Nucleus accumbens (tissue), 56 donors: ENCODE measurements around the gene P3H2.

ENCODE experiments used
- DNase-seq, 56 donors: peaks; one replicate each; lab custom pipeline; 2025; lab: John Stamatoyannopoulos, UW

P3H2 gene

GRCh38 chr3:190058521-190059241 lies 62.0 kb downstream of the P3H2 start:
- DNase-seq, result peak in 5 of 56 donors; percentile 1 to 55 (median 23)

- DNase-seq, result no peak
Measured at GRCh38 chr3:190056742-190057141, 64.0 kb downstream of the P3H2 start.

- DNase-seq, result no peak
Measured at GRCh38 chr3:190055773-190056172, 64.9 kb downstream of the P3H2 start.

DNA sequence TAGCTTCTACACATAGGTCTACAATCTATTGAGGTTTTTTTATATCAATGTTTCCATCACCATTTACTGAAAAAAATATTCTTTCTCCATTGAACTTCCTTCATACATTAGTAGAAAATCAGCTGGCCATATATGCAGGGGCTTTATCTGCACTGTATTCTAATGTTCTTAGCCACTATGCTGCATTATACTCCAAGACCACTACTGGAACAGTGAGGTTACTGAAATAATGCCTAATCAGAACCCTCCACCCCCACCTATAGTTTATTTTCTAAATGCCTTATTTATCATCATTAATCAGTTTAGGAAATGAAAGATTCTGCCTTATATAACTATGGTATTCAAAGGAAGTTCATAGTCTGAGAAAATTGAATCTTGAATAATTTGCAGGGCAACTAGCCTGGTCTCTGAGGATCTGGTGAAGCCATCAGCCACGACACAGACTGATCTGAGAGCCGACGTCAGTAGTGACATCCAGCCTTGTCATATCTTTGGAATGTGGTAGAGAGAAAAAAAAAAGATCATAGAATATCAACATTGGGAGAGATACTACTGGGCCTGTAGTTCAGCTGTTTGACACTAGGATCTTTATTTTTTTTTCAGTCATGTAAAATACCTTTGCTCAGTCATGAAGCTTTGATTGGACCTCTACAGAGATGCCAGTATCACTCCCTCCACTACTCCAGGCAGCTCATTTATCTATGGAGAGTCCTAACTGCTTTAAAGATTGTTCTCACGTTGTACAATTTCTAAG lies 66.6 kb downstream of the P3H2 start:
- DNase-seq, result no peak

DNA sequence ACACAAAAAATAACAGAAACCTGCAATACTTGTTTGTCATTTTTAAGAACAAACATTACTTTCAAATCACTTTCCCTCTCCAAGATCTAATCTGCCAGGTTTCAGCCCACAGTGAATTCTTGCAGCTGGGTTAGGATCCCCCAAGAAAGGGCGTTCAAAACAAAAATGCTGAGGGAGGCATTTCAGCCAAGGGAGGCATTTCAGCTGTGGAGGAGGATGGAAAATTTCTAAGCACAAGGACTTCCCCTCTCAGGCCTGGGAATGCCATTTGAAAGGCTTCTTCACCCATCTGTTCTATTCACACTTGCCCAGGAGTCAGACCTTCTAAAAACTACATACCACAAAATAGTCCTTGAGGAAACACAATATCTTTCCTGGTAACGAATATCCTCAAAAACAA lies 69.1 kb downstream of the P3H2 start:
- DNase-seq, result no peak

- DNase-seq, result no peak
Measured at GRCh38 chr3:190048932-190049441, 71.7 kb downstream of the P3H2 start.

GRCh38 chr3:190044974-190045373 lies 75.7 kb downstream of the P3H2 start:
- no peak for DNase-seq

GRCh38 chr3:190044142-190044541 lies 76.6 kb downstream of the P3H2 start:
- DNase-seq, result no peak

GRCh38 chr3:190043741-190044140 lies 77.0 kb downstream of the P3H2 start:
- no peak for DNase-seq

GRCh38 chr3:190042558-190042957 lies 78.1 kb downstream of the P3H2 start:
- DNase-seq, result no peak

- no peak for DNase-seq
Measured at GRCh38 chr3:190041333-190042041, 79.2 kb downstream of the P3H2 start.

DNA sequence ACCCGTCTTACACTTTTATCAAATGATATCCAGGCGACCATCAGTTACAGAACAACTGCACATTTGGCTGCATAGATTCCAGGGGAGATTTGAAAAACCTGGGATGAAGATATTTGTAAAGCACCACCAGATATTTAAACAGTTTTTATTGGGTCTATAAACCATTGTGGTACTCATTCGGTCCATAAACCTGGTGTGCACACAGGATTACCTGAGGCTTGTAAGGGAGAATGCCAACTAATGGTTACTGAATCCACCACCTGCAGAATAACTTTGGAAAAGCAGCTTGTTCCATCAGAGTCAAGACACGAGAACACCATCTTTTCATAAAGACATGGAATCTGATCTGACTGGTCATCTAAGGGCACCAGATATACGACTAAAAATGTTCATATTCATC lies 80.6 kb downstream of the P3H2 start:
- DNase-seq, result no peak

DNA sequence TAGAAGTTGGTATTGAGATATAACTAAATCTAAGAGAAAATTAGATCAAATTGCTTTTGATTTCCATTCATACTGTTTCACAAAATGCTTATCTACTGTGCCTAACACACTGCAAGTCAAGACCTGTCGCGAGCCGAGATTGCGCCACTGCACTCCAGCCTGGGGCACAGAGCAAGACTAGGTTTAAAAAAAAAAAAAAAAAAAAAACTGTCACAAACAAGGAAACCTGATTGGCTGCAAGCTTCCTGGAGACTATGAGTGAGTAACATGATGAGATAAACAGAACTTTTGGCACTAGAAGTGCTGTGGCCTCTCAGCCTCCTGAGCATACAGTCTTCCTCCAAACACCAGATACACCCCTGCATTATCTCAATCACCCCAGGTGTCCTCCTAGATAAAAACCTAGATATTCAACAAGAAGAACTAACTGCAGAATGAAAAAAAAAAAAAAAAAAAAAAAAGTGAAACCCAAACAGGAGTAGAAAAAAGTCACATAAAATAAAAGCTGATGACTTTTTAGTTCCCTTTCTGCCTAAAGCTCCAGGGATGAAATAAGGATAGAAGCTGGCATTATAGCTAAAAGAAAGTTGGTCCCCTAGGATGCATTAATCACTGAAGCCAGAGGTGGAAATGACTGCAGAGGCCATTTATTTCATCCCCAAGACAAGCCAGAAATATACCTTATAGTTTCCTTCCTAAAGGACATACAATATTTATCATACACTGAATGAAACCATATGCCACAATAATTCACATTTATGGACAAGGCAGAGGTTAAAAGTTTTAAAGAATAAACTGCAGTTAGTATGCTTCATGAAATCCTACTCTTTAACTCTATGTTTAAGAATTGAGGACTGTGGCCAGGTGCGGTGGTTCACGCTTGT lies 82.4 kb downstream of the P3H2 start:
- peak in 1 of 56 donors; percentile 8 for DNase-seq

GRCh38 chr3:190036631-190037030 lies 84.1 kb downstream of the P3H2 start:
- no peak for DNase-seq

- no peak for DNase-seq
Measured at GRCh38 chr3:190034446-190034845, 86.3 kb downstream of the P3H2 start.

- no peak for DNase-seq
Measured at GRCh38 chr3:190032923-190033322, 87.8 kb downstream of the P3H2 start.

DNA sequence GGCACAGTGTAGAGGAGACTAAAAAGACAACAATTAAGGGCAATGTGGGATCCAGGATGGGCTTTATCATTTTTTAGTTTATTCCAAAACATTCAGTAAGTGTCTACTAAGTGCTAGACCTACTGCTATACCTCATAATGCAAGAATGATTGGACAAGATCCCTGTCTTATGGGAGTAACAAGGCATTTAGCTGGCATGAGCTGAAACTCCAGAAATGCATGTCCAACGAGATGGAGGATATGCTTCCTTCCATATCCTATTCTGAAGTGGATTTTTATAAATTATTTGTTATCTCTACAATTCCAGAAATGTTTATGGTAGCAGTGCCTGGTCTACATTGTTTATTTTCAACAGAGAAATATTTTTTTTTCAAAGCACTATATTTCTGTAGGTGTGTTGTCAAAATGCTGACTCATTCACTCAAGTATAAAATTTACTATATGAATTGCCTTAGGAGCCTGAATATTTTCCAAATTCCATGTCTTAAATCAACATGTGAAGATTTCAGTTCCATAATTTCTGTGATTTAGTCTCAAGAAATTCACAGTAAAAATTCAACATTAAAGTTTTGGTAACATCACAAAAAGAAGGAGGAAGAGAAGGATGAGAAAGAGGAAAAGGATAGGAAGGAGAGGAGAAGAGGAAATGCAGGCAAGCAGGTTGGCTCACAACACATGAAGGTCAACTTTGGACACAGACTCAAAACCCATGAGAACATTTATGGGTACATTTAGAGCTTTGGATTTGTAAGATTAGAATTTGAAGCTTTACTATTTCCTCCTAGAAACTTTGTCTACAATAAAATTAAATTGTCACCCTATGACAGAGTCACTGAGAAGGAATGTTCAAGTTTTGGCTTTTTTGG lies 88.6 kb downstream of the P3H2 start:
- DNase-seq, result no peak

DNA sequence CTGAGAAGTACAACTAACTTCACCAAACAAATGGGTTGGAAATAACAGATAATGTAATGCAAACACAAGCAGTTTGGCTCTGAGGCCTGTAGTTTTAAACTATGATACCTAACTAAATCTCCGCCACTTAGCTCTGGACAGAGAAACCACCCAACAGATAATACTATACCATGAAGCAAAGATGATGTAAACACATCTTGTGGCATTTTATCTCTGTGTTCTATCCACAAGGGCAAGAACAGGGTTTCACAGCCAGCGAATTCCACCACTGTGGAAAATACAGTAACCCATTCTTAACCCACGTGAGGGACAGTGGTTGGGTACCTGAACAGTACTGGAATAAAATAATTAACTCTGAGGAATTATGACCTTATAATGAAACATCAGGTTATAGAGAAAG lies 93.6 kb downstream of the P3H2 start:
- DNase-seq, result no peak

DNA sequence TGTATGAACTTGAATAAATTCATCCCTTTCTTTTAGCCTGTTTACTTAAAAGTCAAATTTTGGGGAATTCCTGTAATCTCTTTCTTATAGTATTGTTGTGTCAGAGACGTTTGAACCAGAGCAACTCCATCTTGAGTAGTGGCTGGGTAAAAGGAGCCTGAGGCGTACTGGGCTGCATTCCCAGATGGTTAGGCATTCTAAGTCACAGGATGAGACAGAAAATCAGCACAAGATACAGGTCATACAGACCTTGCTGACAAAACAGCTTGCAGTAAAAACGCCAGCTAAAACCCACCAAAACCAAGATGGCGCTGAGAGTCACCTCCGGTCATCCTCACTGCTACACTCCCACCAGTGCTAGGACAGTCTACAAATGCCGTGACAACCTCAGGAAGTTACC lies 94.5 kb downstream of the P3H2 start:
- DNase-seq, result no peak
